ENCODE data around the gene MR1.
A peak's percentile ranks its signal among the peaks of the same experiment; 100 is the strongest.

The MR1 gene

GRCh38 chr1:181079382-181079781 lies 45.6 kb downstream of the MR1 start:
- Histone ChIP-seq H2AFZ (ENCODE audit: low read length) (no peak overlapping the region), H3K4me3 (ENCODE audit: low read length, poor library complexity, severe bottlenecking) (no peak overlapping the region), H3K36me3 (ENCODE audit: insufficient read depth, low read length) (no peaks in the 10 kb centered on the region), H3K79me2 (ENCODE audit: insufficient read depth, low read length) (no peaks in the 10 kb centered on the region), H3K4me2 (ENCODE audit: low read depth, low read length, poor library complexity, severe bottlenecking) (no peak overlapping the region), H3F3A (ENCODE audit: low read depth) (no peaks in the 10 kb centered on the region), H3K27me3 (ENCODE audit: insufficient read depth, low read length, poor library complexity, severe bottlenecking) (no peaks in the 10 kb centered on the region), H3K9ac (ENCODE audit: low read depth, low read length, poor library complexity, severe bottlenecking) (no peak overlapping the region), H4K20me1 (ENCODE audit: insufficient read depth, low read length, poor library complexity, severe bottlenecking) (no peaks in the 10 kb centered on the region), H3K9me3 (ENCODE audit: insufficient read depth, low read depth, low read length) (no peaks in the 10 kb centered on the region), H3K4me1 (ENCODE audit: insufficient read depth, low read length, poor library complexity, severe bottlenecking) (peaks cover 51% of the 10 kb centered on the region), H3K9me2 (replicated peaks; ENCODE audit: low read depth, low read length) (no peaks in the 10 kb centered on the region)
- TF ChIP-seq EZH2phosphoT487 (IDR thresholded peaks at IDR 0.05; ENCODE audit: borderline replicate concordance): no peak
- TF ChIP-seq, protein P1, sequence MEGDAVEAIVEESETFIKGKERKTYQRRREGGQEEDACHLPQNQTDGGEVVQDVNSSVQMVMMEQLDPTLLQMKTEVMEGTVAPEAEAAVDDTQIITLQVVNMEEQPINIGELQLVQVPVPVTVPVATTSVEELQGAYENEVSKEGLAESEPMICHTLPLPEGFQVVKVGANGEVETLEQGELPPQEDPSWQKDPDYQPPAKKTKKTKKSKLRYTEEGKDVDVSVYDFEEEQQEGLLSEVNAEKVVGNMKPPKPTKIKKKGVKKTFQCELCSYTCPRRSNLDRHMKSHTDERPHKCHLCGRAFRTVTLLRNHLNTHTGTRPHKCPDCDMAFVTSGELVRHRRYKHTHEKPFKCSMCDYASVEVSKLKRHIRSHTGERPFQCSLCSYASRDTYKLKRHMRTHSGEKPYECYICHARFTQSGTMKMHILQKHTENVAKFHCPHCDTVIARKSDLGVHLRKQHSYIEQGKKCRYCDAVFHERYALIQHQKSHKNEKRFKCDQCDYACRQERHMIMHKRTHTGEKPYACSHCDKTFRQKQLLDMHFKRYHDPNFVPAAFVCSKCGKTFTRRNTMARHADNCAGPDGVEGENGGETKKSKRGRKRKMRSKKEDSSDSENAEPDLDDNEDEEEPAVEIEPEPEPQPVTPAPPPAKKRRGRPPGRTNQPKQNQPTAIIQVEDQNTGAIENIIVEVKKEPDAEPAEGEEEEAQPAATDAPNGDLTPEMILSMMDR (conservative IDR thresholded peaks at IDR 0.05; ENCODE audit: low read length): no peak

- Histone ChIP-seq H3K79me2 (ENCODE audit: insufficient read depth, low read length) (no peaks in the 10 kb centered on the region), H4K20me1 (ENCODE audit: insufficient read depth, low read length, poor library complexity, severe bottlenecking) (no peaks in the 10 kb centered on the region), H3K36me3 (ENCODE audit: insufficient read depth, low read length) (no peaks in the 10 kb centered on the region), H3F3A (ENCODE audit: low read depth) (no peaks in the 10 kb centered on the region), H2AFZ (ENCODE audit: low read length) (no peak overlapping the region), H3K4me2 (ENCODE audit: low read depth, low read length, poor library complexity, severe bottlenecking) (no peak overlapping the region), H3K4me1 (ENCODE audit: insufficient read depth, low read length, poor library complexity, severe bottlenecking) (peaks cover 51% of the 10 kb centered on the region), H3K9ac (ENCODE audit: low read depth, low read length, poor library complexity, severe bottlenecking) (no peak overlapping the region), H3K27me3 (ENCODE audit: insufficient read depth, low read length, poor library complexity, severe bottlenecking) (no peaks in the 10 kb centered on the region), H3K9me3 (ENCODE audit: insufficient read depth, low read depth, low read length) (no peaks in the 10 kb centered on the region), H3K9me2 (replicated peaks; ENCODE audit: low read depth, low read length) (no peaks in the 10 kb centered on the region), H3K4me3 (ENCODE audit: low read length, poor library complexity, severe bottlenecking) (no peak overlapping the region)
- no peak for TF ChIP-seq EZH2phosphoT487 (IDR thresholded peaks at IDR 0.05; ENCODE audit: borderline replicate concordance)
- TF ChIP-seq, protein P1 (conservative IDR thresholded peaks at IDR 0.05; ENCODE audit: low read length): peak; percentile 30; the same call in 1 of the 2 replicates
Observed at GRCh38 chr1:181079920-181080319, 46.1 kb downstream of the MR1 start.

DNA sequence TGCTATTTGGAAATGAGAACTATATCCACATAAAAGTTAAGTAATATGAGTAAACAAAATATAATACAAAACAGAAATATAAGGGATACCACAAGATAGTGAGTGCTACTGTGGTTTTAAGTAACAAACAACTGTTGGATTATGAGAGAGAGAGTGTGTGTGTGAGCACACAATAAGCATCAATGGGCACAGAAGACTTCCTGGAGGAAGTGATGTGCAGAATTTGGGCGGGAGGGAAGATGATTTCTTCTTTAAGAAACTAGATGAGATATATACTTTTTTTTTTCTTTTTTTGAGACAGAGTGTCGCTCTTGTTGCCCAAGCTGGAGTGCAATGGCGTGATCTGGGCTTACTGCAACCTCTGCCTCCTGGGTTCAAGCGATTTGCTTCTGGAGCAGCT lies 46.8 kb downstream of the MR1 start:
- Histone ChIP-seq H3K9me3 (ENCODE audit: insufficient read depth, low read depth, low read length) (no peaks in the 10 kb centered on the region), H3K9ac (ENCODE audit: low read depth, low read length, poor library complexity, severe bottlenecking) (no peak overlapping the region), H3K27me3 (ENCODE audit: insufficient read depth, low read length, poor library complexity, severe bottlenecking) (no peaks in the 10 kb centered on the region), H3K79me2 (ENCODE audit: insufficient read depth, low read length) (no peaks in the 10 kb centered on the region), H3K4me2 (ENCODE audit: low read depth, low read length, poor library complexity, severe bottlenecking) (no peak overlapping the region), H3K4me1 (ENCODE audit: insufficient read depth, low read length, poor library complexity, severe bottlenecking) (peaks cover 51% of the 10 kb centered on the region), H2AFZ (ENCODE audit: low read length) (no peak overlapping the region), H4K20me1 (ENCODE audit: insufficient read depth, low read length, poor library complexity, severe bottlenecking) (no peaks in the 10 kb centered on the region), H3F3A (ENCODE audit: low read depth) (no peaks in the 10 kb centered on the region), H3K4me3 (ENCODE audit: low read length, poor library complexity, severe bottlenecking) (no peak overlapping the region), H3K9me2 (replicated peaks; ENCODE audit: low read depth, low read length) (no peaks in the 10 kb centered on the region), H3K36me3 (ENCODE audit: insufficient read depth, low read length) (no peaks in the 10 kb centered on the region)
- TF ChIP-seq, protein P1 (conservative IDR thresholded peaks at IDR 0.05; ENCODE audit: low read length): no peak
- no peak for TF ChIP-seq EZH2phosphoT487 (IDR thresholded peaks at IDR 0.05; ENCODE audit: borderline replicate concordance)
